H1 (cell line): ENCODE data around the gene BCAR3. TPM values are rescaled to one million over a fixed set of nuclear protein-coding genes. Genes with fewer than 3 reads are reported as not detected.

Experiments used
- CTCF ChIA-PET: fragments of 300-600 bp; sonication (Branson Sonifier 250); formaldehyde crosslinking; loops from one replicate; lab custom pipeline; 2021; ENCODE audit not compliant: partially characterized antibody; lab: Charles Lee
- POLR2A ChIA-PET: fragments of 300-600 bp; sonication (Branson Sonifier 250); formaldehyde crosslinking; loops from one replicate; lab custom pipeline; 2021; ENCODE audit warnings: inconsistent platforms; ENCODE audit not compliant: partially characterized antibody; lab: Charles Lee
- DNase-seq, 2 experiments: peaks; one replicate each; pipeline versions ENCODE4 v3.0.0 to v3.0.0-alpha.2; 2010 to 2022; ENCODE audit warnings: low spot score in 2 of 2, low read depth in 1 of 2, mixed read lengths in 1 of 2
- FAIRE-seq: peaks from 2 replicates; lab custom pipeline; 2011; peaks lifted over from hg19 to GRCh38; lab: Jason Lieb, UNC
- H2AFZ ChIP-seq: 2 replicates; pipeline ENCODE4 v1.8.1; 2012; ENCODE audit warnings: low read length, inconsistent platforms
- H2AK5ac ChIP-seq: 2 replicates; pipeline ENCODE4 v1.6.1; 2013; ENCODE audit warnings: low read depth, low read length
- H2BK120ac ChIP-seq: replicated peaks from 2 replicates; pipeline ENCODE3; 2013; ENCODE audit warnings: low read depth, low read length, inconsistent platforms
- H2BK12ac ChIP-seq: 2 replicates; pipeline ENCODE4 v1.6.1; 2013; ENCODE audit warnings: low read depth, low read length
- H2BK15ac ChIP-seq: 2 replicates; pipeline ENCODE4 v1.6.1; 2013; ENCODE audit warnings: low read length
- H2BK20ac ChIP-seq: 2 replicates; pipeline ENCODE4 v1.6.1; 2013; ENCODE audit warnings: low read length
- H2BK5ac ChIP-seq: 2 replicates; pipeline ENCODE4 v1.6.1; 2013; ENCODE audit warnings: low read depth, low read length
- H3K14ac ChIP-seq: 2 replicates; pipeline ENCODE4 v1.6.1; 2013; ENCODE audit warnings: inconsistent platforms; ENCODE audit not compliant: insufficient read length
- H3K18ac ChIP-seq: 2 replicates; pipeline ENCODE4 v1.6.1; 2013; ENCODE audit warnings: low read length; ENCODE audit errors: extremely low read depth
- H3K23ac ChIP-seq: 2 replicates; pipeline ENCODE4 v1.6.1; 2013; ENCODE audit warnings: inconsistent platforms; ENCODE audit not compliant: insufficient read length
- H3K23me2 ChIP-seq: 2 replicates; pipeline ENCODE4 v1.6.1; 2013; ENCODE audit warnings: low read depth, low read length
- H3K27ac ChIP-seq: 2 replicates; pipeline ENCODE4 v1.6.1; 2011; ENCODE audit warnings: low read depth, low read length, inconsistent platforms
- H3K27me3 ChIP-seq, 4 experiments: replicated peaks in 1 of 4; 1 replicate in 1 of 4; 2 replicates in 3 of 4; pipeline versions ENCODE4 v1.6.1 to v1.8.1; 2011 to 2013; ENCODE audit warnings: low read length in 3 of 4, mild to moderate bottlenecking in 3 of 4, inconsistent platforms in 2 of 4, mixed read lengths in 2 of 4, moderate library complexity in 1 of 4; ENCODE audit not compliant: control insufficient read depth in 3 of 4, insufficient read depth in 3 of 4; ENCODE audit errors: extremely low read depth in 1 of 4
- H3K36me3 ChIP-seq, 4 experiments: 2 replicates each; pipeline versions ENCODE4 v1.6.1 to v1.8.1; 2011 to 2013; ENCODE audit warnings: mild to moderate bottlenecking in 4 of 4, low read length in 3 of 4, moderate library complexity in 2 of 4, control low read depth in 1 of 4, inconsistent platforms in 1 of 4; ENCODE audit not compliant: insufficient read depth in 4 of 4, control insufficient read depth in 2 of 4
- H3K4ac ChIP-seq: replicated peaks from 2 replicates; pipeline ENCODE3; 2013; ENCODE audit warnings: low read length, low read depth, mixed read lengths, inconsistent platforms; ENCODE audit not compliant: insufficient read length
- H3K4me1 ChIP-seq, 4 experiments: replicated peaks in 1 of 4; 1 replicate in 1 of 4; 2 replicates in 3 of 4; pipeline versions ENCODE4 v1.6.1 to v1.8.1; 2011 to 2013; ENCODE audit warnings: low read length in 3 of 4, inconsistent platforms in 2 of 4, mixed read lengths in 1 of 4; ENCODE audit not compliant: insufficient read depth in 4 of 4, control insufficient read depth in 3 of 4
- H3K4me2 ChIP-seq, 2 experiments: 2 replicates each; pipeline versions ENCODE4 v1.6.1 to v1.8.1; 2011 to 2013; ENCODE audit warnings: low read depth in 2 of 2, low read length in 2 of 2, control low read depth in 1 of 2, inconsistent platforms in 1 of 2, mild to moderate bottlenecking in 1 of 2; ENCODE audit not compliant: insufficient read depth in 1 of 2
- H3K4me3 ChIP-seq, 4 experiments: fragments of 200-600, 300-600 bp in 1 of 4; sonication (generic), shearing (Covaris generic), sonication (Bioruptor Twin) in 1 of 4; 2 replicates each; pipeline versions ENCODE4 v1.5.1 to v1.8.1; 2011 to 2016; ENCODE audit warnings: low read length in 4 of 4, low read depth in 3 of 4, control low read depth in 2 of 4, inconsistent platforms in 2 of 4, mild to moderate bottlenecking in 2 of 4, mixed read lengths in 1 of 4, moderate library complexity in 1 of 4; ENCODE audit not compliant: insufficient read depth in 2 of 4; ENCODE audit errors: extremely low read depth in 1 of 4
- H3K56ac ChIP-seq: replicated peaks from 2 replicates; pipeline ENCODE3; 2013; ENCODE audit warnings: low read depth, mild to moderate bottlenecking, mixed read lengths, low read length, inconsistent platforms; ENCODE audit not compliant: insufficient read length
- H3K79me1 ChIP-seq: 2 replicates; pipeline ENCODE4 v1.6.1; 2013; ENCODE audit warnings: low read depth, low read length, control low read depth
- H3K79me2 ChIP-seq, 2 experiments: 2 replicates each; pipeline versions ENCODE4 v1.6.1 to v1.8.1; 2012 to 2013; ENCODE audit warnings: low read length in 2 of 2, mild to moderate bottlenecking in 2 of 2, inconsistent platforms in 1 of 2; ENCODE audit not compliant: insufficient read depth in 2 of 2, control insufficient read depth in 1 of 2
- H3K9ac ChIP-seq, 4 experiments: replicated peaks in 1 of 4; 1 replicate in 1 of 4; 2 replicates in 3 of 4; pipeline versions ENCODE4 v1.6.1 to v1.8.1; 2011 to 2013; ENCODE audit warnings: low read depth in 3 of 4, low read length in 3 of 4, control low read depth in 2 of 4, mild to moderate bottlenecking in 2 of 4, moderate library complexity in 2 of 4, inconsistent platforms in 1 of 4; ENCODE audit errors: extremely low read depth in 1 of 4
- H3K9me3 ChIP-seq, 2 experiments: 2 replicates each; pipeline versions ENCODE4 v1.6.1 to v1.8.1; 2012 to 2013; ENCODE audit warnings: mild to moderate bottlenecking in 2 of 2, moderate library complexity in 2 of 2, control low read depth in 1 of 2, inconsistent platforms in 1 of 2, low read depth in 1 of 2, low read length in 1 of 2, mixed read lengths in 1 of 2; ENCODE audit not compliant: insufficient read depth in 2 of 2
- H4K20me1 ChIP-seq, 2 experiments: replicated peaks in 1 of 2; 2 replicates each; pipeline versions ENCODE3 to v1.8.1; 2011 to 2013; ENCODE audit warnings: inconsistent platforms in 2 of 2, low read length in 2 of 2, mild to moderate bottlenecking in 1 of 2; ENCODE audit not compliant: insufficient read depth in 2 of 2, control insufficient read depth in 1 of 2
- H4K5ac ChIP-seq: 2 replicates; pipeline ENCODE4 v1.6.1; 2013; ENCODE audit warnings: low read length, low read depth, mixed read lengths, inconsistent platforms; ENCODE audit not compliant: insufficient read length
- H4K8ac ChIP-seq: 2 replicates; pipeline ENCODE4 v1.8.0; 2013; ENCODE audit warnings: mild to moderate bottlenecking, moderate library complexity, low read length, inconsistent platforms; ENCODE audit not compliant: insufficient read depth; ENCODE audit errors: extremely low read depth
- H4K91ac ChIP-seq: replicated peaks from 2 replicates; pipeline ENCODE3; 2013; ENCODE audit warnings: low read length, mixed read lengths, inconsistent platforms; ENCODE audit not compliant: insufficient read length
- JUND ChIP-seq: IDR thresholded peaks from 2 replicates; pipeline ENCODE4 v1.6.1; 2011; ENCODE audit warnings: mild to moderate bottlenecking, improper control_type of control experiment, low read length
- MAFK ChIP-seq: IDR thresholded peaks from 2 replicates; pipeline ENCODE4 v1.6.1; 2012; ENCODE audit warnings: low read depth, mild to moderate bottlenecking, improper control_type of control experiment, low read length
- WGBS, 2 experiments: shearing (Covaris generic) in 1 of 2; methylation state at CpG; one replicate each; pipeline versions ENCODE4 v1.1.6 to v1.1.7; 2013 to 2015; ENCODE audit warnings: low lambda C conversion rate in 2 of 2, mixed read lengths in 2 of 2, inconsistent platforms in 1 of 2, low coverage in 1 of 2, missing lambda C conversion rate in 1 of 2; ENCODE audit not compliant: insufficient replicate concordance in 2 of 2, insufficient coverage in 1 of 2, insufficient read length in 1 of 2; ENCODE audit errors: extremely low coverage in 1 of 2, missing lambda C conversion rate in 1 of 2; 5-methylcytosine and 5-hydroxymethylcytosine counted together
- polyA plus RNA-seq, 7 experiments: library from polyadenylated mRNA; depleted of rRNA in 3 of 7; stranded (reverse) in 5 of 7; unstranded in 2 of 7; fragments of >200 nt in 5 of 7; fragments of 200-250 nt in 2 of 7; gene quantifications; 1 replicate in 5 of 7; 2 replicates in 1 of 7; 4 replicates in 1 of 7; pipeline versions ENCODE4 v1.2.1 to v1.2.3, GENCODE V29; 2011 to 2013; ENCODE audit warnings: missing spikeins in 2 of 7, mixed read lengths in 2 of 7
- total RNA-seq: library from RNA; stranded (reverse); fragmentation: NEBNext Ultra II Directional; extraction: Animal tissue kit (Norgen Biotek cat#: 25700); gene quantifications from 2 replicates; pipeline ENCODE4 v1.2.1, GENCODE V29; 2021

Gene BCAR3
- total and polyA plus RNA-seq, 2 of the 8 experiments (the other 6 are each of a cell fraction or from before 2014, with no cell fraction given), result 5.6 to 9.2 TPM

DNA sequence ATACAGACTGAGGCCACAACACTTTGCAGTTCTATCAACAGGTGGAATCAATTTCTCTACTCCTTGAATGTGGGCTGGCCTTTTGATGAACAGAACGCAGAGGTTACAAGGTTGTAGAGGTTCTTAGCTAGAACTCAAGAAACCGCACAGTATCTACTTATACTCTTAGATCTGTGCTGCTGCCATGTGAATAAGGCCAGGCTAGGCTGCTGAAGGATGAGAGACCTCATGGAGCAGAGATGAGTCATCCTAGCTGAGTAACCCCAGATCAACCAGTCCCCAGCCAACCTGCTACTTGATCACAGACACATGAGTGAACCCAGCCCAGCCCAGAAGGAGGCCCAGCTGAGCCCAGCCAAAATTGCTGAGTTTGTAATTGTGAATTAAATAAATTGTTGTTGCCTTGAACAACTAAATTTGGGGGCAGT is 35.3 kb upstream of the BCAR3 start:
- Histone ChIP-seq H2AFZ (no peak overlapping the region), H3K4ac (no peak overlapping the region), H3K4me2 (no peak overlapping the region), H3K79me1 (no peaks in the 10 kb centered on the region), H2BK5ac (no peak overlapping the region), H3K36me3 (no peaks in the 10 kb centered on the region), H4K5ac (no peak overlapping the region), H3K4me3 (no peak overlapping the region), H3K27me3 (no peaks in the 10 kb centered on the region), H3K79me2 (no peaks in the 10 kb centered on the region), H4K8ac (no peak overlapping the region), H3K56ac (no peak overlapping the region), H2BK15ac (no peak overlapping the region), H3K18ac (no peak overlapping the region), H2AK5ac (no peak overlapping the region), H2BK120ac (no peak overlapping the region), H4K91ac (no peak overlapping the region), H4K20me1 (no peaks in the 10 kb centered on the region), H3K9me3 (no peaks in the 10 kb centered on the region), H3K14ac (no peak overlapping the region), H2BK20ac (no peak overlapping the region; the same call in 1 of the 2 replicates), H3K23ac (no peak overlapping the region), H3K27ac (no peak overlapping the region), H3K9ac (no peak overlapping the region), H2BK12ac (no peak overlapping the region), H3K23me2 (no peaks in the 10 kb centered on the region), H3K4me1 (peaks cover 0 to 1% (median 0%) of the 10 kb centered on the region in 4 experiments; a peak in 2 of 7 replicates)
- ChIA-PET POLR2A (no interaction called here), CTCF (interaction anchor here (1.0 to 3.6 kb wide), 9 partner anchors 11 to 127 kb away, joined by 3 to 26 read pairs (median 3); no protein-coding TSS in a partner anchor)
- 93% methylated on average over 2 of the region's 2 CpGs; no CpG with 5 or more reads in 1 of the 2 experiments for WGBS, 2 experiments
- no peak for FAIRE-seq
- TF ChIP-seq JUND (peak; percentile 67), MAFK (no peak)
- DNase-seq, result no peak
